A549 (cell line): ENCODE results near the gene GRK5.

Source experiments
- CTCF ChIP-seq: fragments of >200 bp; sonication (Bioruptor Twin); formaldehyde crosslinking; IDR thresholded peaks from 3 replicates; pipeline ENCODE4 v1.5.1; 2016
- ELK1 ChIP-seq: fragments of 150-350 bp; IDR thresholded peaks from 2 replicates; pipeline ENCODE4 v1.6.1; 2014; ENCODE audit warnings: low read depth, mild to moderate bottlenecking, low read length
- EP300 ChIP-seq, 2 experiments: fragments of >200 bp; sonication (Bioruptor Twin); formaldehyde crosslinking; IDR thresholded peaks; 2 replicates in 1 of 2; 3 replicates in 1 of 2; pipeline ENCODE4 v1.6.1; 2016 to 2017
- HMGXB4 ChIP-seq: fragments of 250-450 bp; sonication (Bioruptor Pico); IDR thresholded peaks from 2 replicates; pipeline ENCODE4 v1.5.0; 2021; ENCODE audit warnings: mild to moderate bottlenecking, moderate library complexity, borderline replicate concordance
- KDM1A ChIP-seq: fragments of 200-600 bp; sonication (generic); IDR thresholded peaks from 2 replicates; pipeline ENCODE4 v1.6.1; 2016; ENCODE audit warnings: low read depth, mild to moderate bottlenecking
- PBX3 ChIP-seq: IDR thresholded peaks from 2 replicates; pipeline ENCODE4 v1.6.1; 2012
- POLR2A ChIP-seq: IDR thresholded peaks from 2 replicates; pipeline ENCODE4 v1.6.1; 2012; ENCODE audit warnings: mild to moderate bottlenecking, low read length
- RARB ChIP-seq: fragments of 250-450 bp; sonication (Bioruptor Pico); IDR thresholded peaks from 2 replicates; pipeline ENCODE4 v1.8.0; 2021; ENCODE audit warnings: mild to moderate bottlenecking, moderate library complexity
- SREBF2 ChIP-seq: fragments of 450-650 bp; IDR thresholded peaks from 2 replicates; pipeline ENCODE4 v1.6.1; 2014; ENCODE audit warnings: mild to moderate bottlenecking, moderate library complexity
- USF2 ChIP-seq: fragments of 450-650 bp; IDR thresholded peaks from 2 replicates; pipeline ENCODE4 v1.6.1; 2014; ENCODE audit warnings: antibody characterized with exemption

- no peak for TF ChIP-seq HMGXB4 (CRISPR knock-in tag)
- no peak for TF ChIP-seq CTCF
- TF ChIP-seq RARB (CRISPR knock-in tag): no peak
- no peak for TF ChIP-seq USF2
- TF ChIP-seq EP300 (IDR thresholded peaks at IDR 0.05): no peak
- TF ChIP-seq KDM1A: no peak
- TF ChIP-seq SREBF2: no peak
- TF ChIP-seq ELK1: no peak
- no peak for TF ChIP-seq PBX3
- no peak for TF ChIP-seq POLR2A
These were observed 245.0 kb downstream of the GRK5 start for GRCh38 chr10:119452396-119452795.
